Smooth muscle cell (in vitro differentiated cells): Measurements from ENCODE around the gene HELB. TPM values are rescaled to one million over a fixed set of nuclear protein-coding genes. Genes with fewer than 3 reads are reported as not detected.

Source experiments
- DNase-seq: peaks from one replicate; lab custom pipeline; 2025; ENCODE audit not compliant: unreplicated experiment; lab: John Stamatoyannopoulos, UW
- H2AFZ ChIP-seq: fragments of 200-600 bp; sonication (generic); 2 replicates; pipeline ENCODE4 v1.6.0; 2016; ENCODE audit warnings: antibody characterized with exemption, low read depth, mild to moderate bottlenecking
- H3F3A ChIP-seq: fragments of 200-600 bp; sonication (generic); 2 replicates; pipeline ENCODE4 v1.6.0; 2017; ENCODE audit warnings: antibody characterized with exemption, low read depth
- H3K27ac ChIP-seq: fragments of 200-600 bp; sonication (generic); 2 replicates; pipeline ENCODE4 v1.5.1; 2016; ENCODE audit warnings: low read depth, mild to moderate bottlenecking
- H3K27me3 ChIP-seq: fragments of 200-600 bp; sonication (generic); 2 replicates; pipeline ENCODE4 v1.6.1; 2016; ENCODE audit warnings: low read depth, mild to moderate bottlenecking
- H3K36me3 ChIP-seq: fragments of 200-600 bp; sonication (generic); 2 replicates; pipeline ENCODE4 v1.5.1; 2016; ENCODE audit warnings: low read depth
- H3K4me1 ChIP-seq: fragments of 200-600 bp; sonication (generic); 2 replicates; pipeline ENCODE4 v1.5.1; 2016; ENCODE audit warnings: low read depth
- H3K4me2 ChIP-seq: fragments of 200-600 bp; sonication (generic); 2 replicates; pipeline ENCODE4 v1.6.0; 2016; ENCODE audit warnings: mild to moderate bottlenecking
- H3K4me3 ChIP-seq: fragments of 200-600 bp; sonication (generic); 2 replicates; pipeline ENCODE4 v1.5.1; 2016; ENCODE audit warnings: mild to moderate bottlenecking
- H3K79me2 ChIP-seq: fragments of 200-600 bp; sonication (generic); 2 replicates; pipeline ENCODE4 v1.6.0; 2016; ENCODE audit warnings: low read depth, mild to moderate bottlenecking
- H3K9ac ChIP-seq: fragments of 200-600 bp; sonication (generic); 2 replicates; pipeline ENCODE4 v1.6.0; 2016; ENCODE audit warnings: low read depth
- H3K9me3 ChIP-seq: fragments of 200-600 bp; sonication (generic); replicated peaks from 2 replicates; pipeline ENCODE4 v1.5.1; 2016; ENCODE audit warnings: low read depth
- H4K20me1 ChIP-seq: fragments of 200-600 bp; sonication (generic); 2 replicates; pipeline ENCODE4 v1.6.0; 2016; ENCODE audit warnings: low read depth
- CTCF ChIP-seq: fragments of 200-600 bp; sonication (generic); IDR thresholded peaks from 2 replicates; pipeline ENCODE4 v1.5.1; 2017; ENCODE audit warnings: borderline replicate concordance, mild to moderate bottlenecking, antibody characterized with exemption; ENCODE audit not compliant: insufficient read depth, poor library complexity, severe bottlenecking
- WGBS: methylation state at CpG from one replicate; pipeline ENCODE4 v1.1.7; 2016; ENCODE audit warnings: low lambda C conversion rate; 5-methylcytosine and 5-hydroxymethylcytosine counted together
- polyA plus RNA-seq: library from polyadenylated mRNA; unstranded; fragments of >200 nt; fragmentation: Nextera tagmentation; extraction: Ambion mirVana; gene quantifications from 2 replicates; pipeline ENCODE4 v1.2.1, GENCODE V29; 2016
- total RNA-seq: library from RNA; depleted of rRNA; stranded (reverse); fragments of >200 nt; gene quantifications from 2 replicates; pipeline ENCODE4 v1.2.3, GENCODE V29; 2014

HELB gene
- total and polyA plus RNA-seq, 2 experiments from 2014 or later, result 1.9 to 5.7 TPM

- WGBS, result 92% methylated on average over 2 of the region's 2 CpGs
- no peak overlapping the region for H3K27ac ChIP-seq
- no peak for DNase-seq
- TF ChIP-seq CTCF, result no peak
- no peaks in the 10 kb centered on the region for H3K79me2 ChIP-seq
- peaks cover 19% of the 10 kb centered on the region for H3K36me3 ChIP-seq
- no peak overlapping the region for H3K4me3 ChIP-seq
- H3K9me3 ChIP-seq, result peaks cover 3% of the 10 kb centered on the region
- no peaks in the 10 kb centered on the region for H3K27me3 ChIP-seq
- no peak overlapping the region for H3K4me2 ChIP-seq
- no peaks in the 10 kb centered on the region for H3K4me1 ChIP-seq
- no peaks in the 10 kb centered on the region for H4K20me1 ChIP-seq
- H3K9ac ChIP-seq, result no peak overlapping the region
- no peak overlapping the region for H2AFZ ChIP-seq
- no peaks in the 10 kb centered on the region for H3F3A ChIP-seq
Measured at GRCh38 chr12:66337381-66338010, 35.2 kb downstream of the HELB start.

GRCh38 chr12:66340131-66340530 lies 37.8 kb downstream of the HELB start:
- WGBS, result 94% methylated on average over 2 of the region's 2 CpGs
- Histone ChIP-seq H3K4me1 (no peaks in the 10 kb centered on the region), H4K20me1 (no peaks in the 10 kb centered on the region), H3K36me3 (peaks cover 16% of the 10 kb centered on the region), H3K27ac (no peak overlapping the region), H3K4me2 (no peak overlapping the region), H3K27me3 (no peaks in the 10 kb centered on the region), H3F3A (no peaks in the 10 kb centered on the region), H3K9me3 (peaks cover 3% of the 10 kb centered on the region), H2AFZ (no peak overlapping the region), H3K79me2 (no peaks in the 10 kb centered on the region), H3K4me3 (no peak overlapping the region), H3K9ac (no peak overlapping the region)
- no peak for TF ChIP-seq CTCF
- no peak for DNase-seq

- H3K4me2 ChIP-seq, result no peak overlapping the region
- no peak overlapping the region for H2AFZ ChIP-seq
- no peak for TF ChIP-seq CTCF
- no peaks in the 10 kb centered on the region for H3F3A ChIP-seq
- H3K27me3 ChIP-seq, result no peaks in the 10 kb centered on the region
- no peaks in the 10 kb centered on the region for H3K79me2 ChIP-seq
- H3K9me3 ChIP-seq, result peaks cover 3% of the 10 kb centered on the region
- H3K36me3 ChIP-seq, result peaks cover 16% of the 10 kb centered on the region
- 97% methylated on average over 4 of the region's 4 CpGs for WGBS
- H3K27ac ChIP-seq, result no peak overlapping the region
- no peaks in the 10 kb centered on the region for H3K4me1 ChIP-seq
- H3K9ac ChIP-seq, result no peak overlapping the region
- DNase-seq, result no peak
- no peak overlapping the region for H3K4me3 ChIP-seq
- no peaks in the 10 kb centered on the region for H4K20me1 ChIP-seq
Measured at GRCh38 chr12:66341126-66341525, 38.8 kb downstream of the HELB start.

- peaks cover 3% of the 10 kb centered on the region for H3K9me3 ChIP-seq
- no peak overlapping the region for H3K4me2 ChIP-seq
- no peak for TF ChIP-seq CTCF
- no peak for DNase-seq
- no peaks in the 10 kb centered on the region for H3F3A ChIP-seq
- no peak overlapping the region for H3K27ac ChIP-seq
- no peak overlapping the region for H2AFZ ChIP-seq
- no peak overlapping the region for H3K4me3 ChIP-seq
- H3K79me2 ChIP-seq, result no peaks in the 10 kb centered on the region
- no peak overlapping the region for H3K9ac ChIP-seq
- H3K36me3 ChIP-seq, result no peaks in the 10 kb centered on the region
- 79% methylated on average over 3 of the region's 3 CpGs for WGBS
- no peaks in the 10 kb centered on the region for H3K27me3 ChIP-seq
- no peaks in the 10 kb centered on the region for H3K4me1 ChIP-seq
- H4K20me1 ChIP-seq, result no peaks in the 10 kb centered on the region
Measured at GRCh38 chr12:66345212-66345611, 42.9 kb downstream of the HELB start.
